ENCODE measurements around the gene RAB1B.
A peak's percentile ranks its signal among the peaks of the same experiment; 100 is the strongest.

RAB1B gene

GRCh38 chr11:66268244-66268951 is at the start of gene RAB1B:
Gene RAB1B, plus strand, starts transcription at chr11:66268639. Its CDS starts 41 bp downstream, at chr11:66268680.
- peak; percentile 100 for DNase-seq

- no peak for DNase-seq
Measured at GRCh38 chr11:66218846-66219620, 49.4 kb upstream of the RAB1B start.

- no peak for DNase-seq
Measured at GRCh38 chr11:66219846-66220565, 48.4 kb upstream of the RAB1B start.

- no peak for DNase-seq
Measured at GRCh38 chr11:66220566-66220935, 47.9 kb upstream of the RAB1B start.

GRCh38 chr11:66221012-66221411 is 47.4 kb upstream of the RAB1B start:
- no peak for DNase-seq

DNA sequence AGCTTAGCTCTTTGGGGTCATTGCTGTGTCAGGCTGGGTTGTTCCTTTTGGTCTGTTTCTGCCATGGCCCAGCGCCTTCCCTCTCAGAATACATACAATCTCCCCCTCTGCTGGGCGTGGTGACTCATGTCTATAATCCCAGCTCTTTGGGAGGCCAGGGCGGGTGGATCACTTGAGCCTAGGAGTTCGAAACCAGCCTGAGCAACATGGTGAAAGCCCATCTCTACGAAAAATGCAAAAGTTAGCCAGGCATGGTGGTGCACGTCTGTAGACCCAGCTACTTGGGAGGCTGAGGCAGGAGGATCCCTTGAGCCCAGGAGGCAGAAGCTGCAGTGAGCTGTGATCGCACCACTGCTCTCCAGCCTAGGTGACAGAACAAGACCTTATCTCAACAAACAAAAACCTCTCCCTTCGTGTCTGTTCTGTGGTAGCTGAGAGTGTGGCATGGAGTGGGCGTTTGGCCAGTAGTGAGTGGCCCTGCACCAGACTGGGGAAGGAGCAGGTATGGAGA is 46.7 kb upstream of the RAB1B start:
- DNase-seq = peak; percentile 33

- DNase-seq = peak; percentile 97
Measured at GRCh38 chr11:66222358-66223149, 45.9 kb upstream of the RAB1B start.

DNA sequence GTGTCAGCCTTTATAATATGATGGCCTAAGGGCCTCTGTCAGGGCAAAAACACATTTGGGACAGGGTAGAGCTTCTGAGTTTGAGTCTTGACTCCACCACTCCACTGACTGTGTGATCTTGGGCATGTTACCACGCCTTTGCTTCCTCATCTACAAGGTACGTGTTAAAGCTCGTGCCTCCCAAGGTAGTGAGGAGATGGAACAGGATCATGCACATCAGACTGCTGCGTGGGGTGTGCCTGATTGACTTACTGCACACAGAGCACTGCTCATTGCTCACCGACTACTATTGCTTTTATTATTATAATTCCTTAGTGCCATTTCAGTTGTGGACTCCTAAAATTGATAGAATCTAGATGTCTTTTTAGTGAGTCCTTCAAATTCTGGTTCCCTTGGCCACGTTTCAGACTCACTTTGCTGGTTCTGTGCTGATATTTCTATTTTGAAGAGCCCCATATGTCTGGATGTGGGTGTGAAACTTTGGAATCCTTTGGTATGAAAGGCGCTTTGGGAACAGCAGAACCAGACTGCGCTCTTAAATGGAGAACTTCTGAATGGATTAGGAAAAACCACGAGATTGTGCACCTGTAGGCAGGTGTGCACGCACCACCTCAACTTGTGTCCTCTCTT is 44.1 kb upstream of the RAB1B start:
- no peak for DNase-seq

DNA sequence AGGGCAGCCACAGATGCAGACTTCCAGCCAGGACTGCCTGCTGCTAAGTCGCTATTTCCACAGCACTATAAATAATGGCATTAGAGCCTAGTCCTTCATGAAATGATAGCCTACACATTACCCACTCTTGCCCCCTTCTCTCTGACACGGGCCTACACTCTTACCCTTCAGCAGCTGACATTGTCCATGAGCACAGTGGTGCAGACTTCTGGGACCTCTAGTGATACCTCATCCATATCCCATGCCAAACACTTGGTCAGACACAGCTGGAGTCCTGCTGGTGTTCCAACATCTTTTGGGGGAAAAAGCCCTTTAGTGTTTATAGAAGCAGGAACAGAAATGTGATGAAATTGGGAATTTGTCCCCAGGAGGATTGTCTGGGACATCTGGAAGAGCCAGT is 43.4 kb upstream of the RAB1B start:
- no peak for DNase-seq

- no peak for DNase-seq
Measured at GRCh38 chr11:66226101-66226500, 42.3 kb upstream of the RAB1B start.

DNA sequence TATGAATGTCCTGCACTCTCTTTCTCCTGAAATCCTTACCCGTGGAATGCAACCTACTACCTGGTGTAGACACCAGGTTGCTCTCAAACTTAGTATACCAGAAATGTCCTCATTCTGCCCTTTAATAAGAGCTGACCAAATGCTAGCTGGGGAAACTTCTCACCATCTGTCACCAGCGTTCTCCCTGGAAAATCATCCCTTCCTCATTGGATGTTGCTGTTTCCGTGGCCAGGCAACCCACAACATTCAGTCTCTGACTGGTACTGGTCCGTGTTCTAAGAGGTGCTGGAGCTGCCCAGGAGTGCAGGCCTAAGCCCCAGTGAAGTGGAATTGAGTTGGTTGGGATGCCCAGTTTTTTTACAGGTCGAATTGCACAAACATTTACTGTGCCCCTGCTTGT is 40.7 kb upstream of the RAB1B start:
- no peak for DNase-seq

- DNase-seq = no peak
Measured at GRCh38 chr11:66228521-66228920, 39.9 kb upstream of the RAB1B start.

- no peak for DNase-seq
Measured at GRCh38 chr11:66230156-66230555, 38.3 kb upstream of the RAB1B start.

- no peak for DNase-seq
Measured at GRCh38 chr11:66230978-66231377, 37.5 kb upstream of the RAB1B start.

GRCh38 chr11:66231561-66231960 is 36.9 kb upstream of the RAB1B start:
- no peak for DNase-seq

GRCh38 chr11:66232769-66233168 is 35.7 kb upstream of the RAB1B start:
- DNase-seq = no peak

DNA sequence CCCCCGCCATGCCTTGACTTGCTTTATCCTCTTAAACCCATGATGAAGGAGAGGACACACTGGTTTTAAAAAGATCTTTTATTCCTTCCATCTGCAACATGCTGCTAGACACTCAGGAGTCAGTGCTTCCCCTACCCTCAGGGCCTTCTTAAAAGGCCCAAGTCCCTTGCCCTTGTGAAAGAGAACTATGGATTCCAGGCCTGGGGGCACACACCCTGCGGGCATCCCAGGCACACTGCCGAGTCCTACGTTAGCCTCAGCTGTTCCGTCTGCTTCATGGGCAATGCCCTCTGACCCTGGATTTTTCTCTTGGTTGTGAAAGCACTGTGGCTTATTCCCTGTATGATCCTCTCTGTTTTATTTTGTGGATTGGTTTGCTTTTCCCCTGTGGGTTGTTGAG is 35.1 kb upstream of the RAB1B start:
- no peak for DNase-seq

DNA sequence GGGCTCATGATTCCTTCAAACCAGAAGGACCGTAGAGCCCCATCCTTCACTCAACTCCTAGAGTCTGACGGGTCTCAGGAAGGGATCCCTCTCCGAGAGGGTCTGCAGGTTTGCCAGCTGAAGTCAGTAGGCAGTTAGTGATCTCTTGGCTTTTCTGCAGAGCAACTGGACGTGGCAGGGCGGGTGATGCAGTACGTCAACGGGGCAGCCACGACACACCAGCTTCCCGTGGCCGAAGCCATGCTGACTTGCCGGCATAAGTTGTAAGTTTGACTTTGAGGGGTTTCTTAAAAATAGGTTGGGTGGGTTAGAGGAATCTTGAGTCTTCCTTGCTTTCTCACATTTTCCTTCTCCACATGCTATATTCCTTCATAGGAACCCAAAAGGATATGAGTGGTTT is 33.3 kb upstream of the RAB1B start:
- DNase-seq = no peak

- DNase-seq = no peak
Measured at GRCh38 chr11:66237867-66238266, 30.6 kb upstream of the RAB1B start.

- DNase-seq = no peak
Measured at GRCh38 chr11:66238786-66239413, 29.5 kb upstream of the RAB1B start.

DNA sequence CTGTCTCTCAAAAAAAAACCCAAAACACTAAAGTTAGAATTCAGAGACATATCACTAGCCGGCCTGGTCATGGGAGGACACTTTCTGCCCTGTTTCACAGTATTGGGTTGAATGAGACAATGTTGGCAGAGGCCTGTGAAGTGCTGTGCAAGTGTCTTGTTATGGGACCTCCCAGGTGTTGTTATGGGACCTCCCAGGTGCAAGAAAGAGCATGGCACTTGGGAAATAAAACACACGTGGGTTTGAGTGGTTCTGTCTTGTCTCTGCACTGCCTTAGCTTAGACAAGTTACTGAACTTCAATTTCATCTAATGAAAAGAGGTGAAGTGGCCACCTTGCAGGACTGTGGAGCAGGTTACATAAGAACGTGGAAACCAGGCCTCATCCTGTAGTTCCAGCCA is 28.9 kb upstream of the RAB1B start:
- no peak for DNase-seq

All from DMS53 (cell line).